ENCODE data around the gene NTM. TPM values are rescaled to one million over a fixed set of nuclear protein-coding genes. Genes with fewer than 3 reads are reported as not detected.

The NTM gene
- total and polyA plus RNA-seq, 2 of the 8 experiments (the other 6 are each of a cell fraction or from before 2014, with no cell fraction given): 13.4 to 20.0 TPM

- no peak for TF ChIP-seq SP4 (IDR thresholded peaks at IDR 0.05; ENCODE audit: low read length)
These were observed 872.2 kb downstream of the NTM start (continued) for GRCh38 chr11:132242632-132243031.
